ENCODE measurements around the gene PPP1R11.

The PPP1R11 gene

DNA sequence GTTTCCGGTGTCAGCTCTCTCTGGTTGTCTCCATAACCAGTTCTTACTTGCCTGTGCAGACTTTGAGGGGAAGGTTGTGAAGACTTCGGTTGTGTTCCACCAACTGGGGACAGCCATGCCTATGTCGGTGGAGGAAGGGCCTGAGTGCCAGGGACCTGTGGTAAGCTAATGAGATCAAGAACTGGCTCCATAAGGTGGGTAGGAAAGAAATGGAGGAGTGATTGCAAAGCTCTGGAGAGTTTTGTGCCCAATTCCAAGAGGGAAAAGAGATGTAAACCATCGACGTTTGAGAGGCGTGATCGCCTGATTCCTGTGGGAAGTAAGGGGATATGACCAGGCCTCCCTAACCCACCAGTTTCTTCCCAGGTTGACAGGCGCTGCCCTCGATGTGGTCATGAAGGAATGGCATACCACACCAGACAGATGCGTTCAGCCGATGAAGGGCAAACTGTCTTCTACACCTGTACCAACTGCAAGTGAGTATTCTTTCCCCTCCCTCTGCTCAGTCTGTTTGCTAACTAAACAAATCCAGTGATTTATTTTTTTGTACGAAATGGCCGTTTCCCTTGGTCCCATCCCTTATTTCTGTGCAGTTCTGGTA, 5.0 kb upstream of the PPP1R11 start:
- no peak for DNase-seq (ENCODE audit: low spot score)

DNA sequence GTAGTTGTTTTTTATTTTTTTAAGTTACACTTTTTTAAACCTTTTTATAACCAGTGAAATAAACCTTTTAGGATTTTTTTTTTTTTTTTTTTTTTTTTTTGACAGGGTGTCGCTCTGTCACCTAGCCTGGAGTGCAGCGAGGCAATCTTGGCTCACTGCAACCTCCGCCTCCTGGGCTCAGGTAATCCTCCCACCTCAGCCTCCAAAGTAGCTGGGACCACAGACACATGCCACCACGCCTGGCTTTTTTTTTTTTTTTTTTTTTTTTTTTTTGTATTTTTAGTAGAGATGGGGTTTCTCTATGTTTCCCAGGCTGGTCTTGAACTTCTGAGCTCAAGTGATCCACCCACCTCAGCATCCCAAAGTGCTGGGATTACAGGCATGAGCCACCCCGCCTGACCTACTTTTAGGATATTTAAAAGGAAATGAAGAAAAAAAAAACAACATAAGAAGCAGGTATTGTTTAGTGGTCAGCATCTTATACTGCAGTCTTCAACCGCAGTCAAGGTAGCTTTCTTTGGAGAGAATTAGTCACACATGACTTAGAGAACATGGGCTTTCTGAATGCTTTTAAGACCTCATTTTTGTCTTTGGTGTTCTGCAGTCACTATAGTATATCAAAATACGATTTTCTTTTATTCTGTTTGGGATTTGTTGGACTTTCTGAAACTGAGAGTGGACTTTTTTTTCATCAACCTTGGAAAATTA, 4.4 kb upstream of the PPP1R11 start:
- no peak for DNase-seq (ENCODE audit: low spot score)

DNA sequence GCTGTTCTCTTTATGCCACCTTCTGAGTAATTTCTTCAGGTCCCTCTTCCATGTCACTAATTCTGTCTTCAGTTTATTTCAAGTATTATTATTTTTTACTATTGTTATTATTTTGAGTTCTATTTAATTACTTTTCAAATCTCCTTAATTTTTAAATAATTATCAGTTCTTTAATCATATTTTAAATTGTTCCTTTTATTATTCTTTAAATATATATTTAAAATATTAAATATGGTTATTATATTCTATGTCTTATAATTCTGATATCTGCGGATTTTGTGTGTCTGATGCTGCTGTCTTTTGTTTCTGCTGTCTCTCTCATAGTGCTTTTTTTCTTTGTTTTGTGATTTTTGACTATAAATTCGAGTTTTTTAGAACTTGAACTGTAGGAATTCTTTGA, 3.7 kb upstream of the PPP1R11 start:
- no peak for DNase-seq (ENCODE audit: low spot score)

DNA sequence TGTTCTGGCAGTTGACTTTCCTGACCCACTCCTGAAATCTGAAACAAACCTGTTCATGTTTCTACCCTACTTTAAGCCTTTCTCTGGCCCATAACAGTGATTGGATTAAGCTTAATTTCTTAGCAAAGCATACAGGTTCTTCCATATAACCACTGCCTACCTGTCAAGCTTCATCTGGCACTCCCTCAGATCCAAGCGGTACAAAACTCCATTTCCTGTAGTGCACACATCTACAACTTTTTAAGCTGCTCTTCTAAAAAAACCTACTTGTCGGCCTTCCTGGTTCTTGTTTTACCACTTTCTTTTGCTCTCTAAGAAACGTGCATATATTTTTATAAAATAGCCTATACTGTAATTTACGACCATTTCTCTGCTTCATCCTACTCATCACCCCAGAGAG, 916 bp upstream of the PPP1R11 start:
- no peak for DNase-seq (ENCODE audit: low spot score)

DNA sequence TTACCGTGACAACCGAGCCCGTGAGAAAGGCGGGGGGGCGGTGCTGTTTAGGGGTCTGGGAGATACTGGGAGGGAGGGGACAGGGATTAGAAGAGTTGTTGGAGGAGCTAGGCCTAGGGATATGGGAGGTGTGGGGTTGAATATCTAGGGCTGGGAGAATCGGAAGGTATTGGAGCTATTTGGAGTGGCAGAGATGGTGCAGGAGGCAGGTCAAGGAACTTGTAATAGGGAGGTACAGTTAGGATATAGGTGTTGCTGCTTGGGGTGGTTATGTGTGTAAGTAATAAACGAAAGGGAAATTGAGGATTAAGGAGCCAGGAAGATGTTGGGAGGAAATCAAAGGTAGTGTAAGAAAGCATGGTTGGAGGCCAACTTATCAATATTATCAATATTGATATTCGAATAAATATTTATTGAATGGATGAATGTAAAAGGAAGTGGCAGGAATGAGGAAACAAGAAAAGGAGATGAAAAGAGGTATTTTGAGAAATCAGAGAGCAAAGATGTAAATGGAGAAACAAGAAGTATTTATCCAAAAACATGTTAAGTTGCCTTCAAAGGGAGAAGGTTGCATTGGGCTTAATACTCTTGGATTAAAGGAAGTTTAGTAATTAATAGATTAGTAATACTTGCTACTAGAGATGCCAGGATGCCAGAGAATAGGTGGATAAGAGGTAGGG, 602 bp downstream of the PPP1R11 start:
- peak; percentile 80 for DNase-seq (ENCODE audit: low spot score)

DNA sequence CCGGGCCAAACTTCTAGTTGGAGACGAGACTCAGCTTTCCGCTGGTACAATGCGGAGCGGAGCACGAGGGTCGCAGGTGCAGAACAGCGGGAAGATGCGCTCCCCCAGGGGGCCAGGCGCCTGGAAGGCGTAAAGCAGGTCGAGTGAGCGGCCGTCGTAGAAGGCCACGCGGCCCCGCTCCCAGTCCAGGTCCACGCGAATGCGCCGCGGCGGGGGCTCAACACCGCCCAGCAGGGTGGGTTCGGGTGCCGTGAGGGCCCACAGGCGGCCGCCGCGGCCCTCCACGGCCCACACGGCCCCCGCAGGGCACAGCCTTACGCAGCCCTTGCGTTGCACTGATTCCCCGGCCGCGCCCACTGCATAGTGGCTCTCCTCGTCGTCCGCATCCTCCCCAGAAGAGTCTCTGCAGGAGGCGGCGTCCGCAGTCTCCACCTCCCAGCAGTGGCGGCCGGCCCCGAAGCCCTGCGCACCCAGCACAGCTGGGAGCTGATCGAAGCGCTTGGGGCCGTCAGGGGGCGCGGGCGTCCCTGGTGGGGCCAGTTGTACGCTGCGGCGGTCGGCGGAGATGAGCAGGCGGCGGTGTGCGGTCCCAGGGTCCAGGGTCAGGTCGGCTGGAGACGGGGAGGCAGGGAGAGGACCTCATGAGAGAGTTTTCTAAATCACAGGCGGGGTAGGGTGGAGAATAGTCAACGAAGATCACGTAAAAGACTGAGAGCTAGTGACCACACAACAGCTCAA, 4.3 kb downstream of the PPP1R11 start:
- DNase-seq (ENCODE audit: low spot score), result peak; percentile 23

DNA sequence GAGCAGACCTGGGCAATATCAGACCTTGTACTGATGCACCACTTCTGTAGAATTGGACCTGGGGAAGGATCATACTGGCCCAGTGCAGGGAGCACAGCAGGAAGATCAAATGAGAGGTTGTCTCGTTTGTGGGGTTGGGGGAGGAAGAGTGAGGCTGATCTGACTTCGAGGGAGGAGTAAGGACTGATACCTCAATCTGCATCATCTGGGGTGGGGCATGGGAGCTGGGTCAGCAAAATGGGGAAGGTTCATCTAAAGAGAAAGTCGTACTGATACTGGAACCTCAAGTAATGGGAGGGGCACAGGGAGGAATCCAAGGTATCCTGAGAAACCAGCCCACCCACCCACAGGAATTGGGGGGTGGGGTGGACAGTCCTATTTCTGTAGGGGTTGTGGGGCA, 4.9 kb downstream of the PPP1R11 start:
- no peak for DNase-seq (ENCODE audit: low spot score)

DNA sequence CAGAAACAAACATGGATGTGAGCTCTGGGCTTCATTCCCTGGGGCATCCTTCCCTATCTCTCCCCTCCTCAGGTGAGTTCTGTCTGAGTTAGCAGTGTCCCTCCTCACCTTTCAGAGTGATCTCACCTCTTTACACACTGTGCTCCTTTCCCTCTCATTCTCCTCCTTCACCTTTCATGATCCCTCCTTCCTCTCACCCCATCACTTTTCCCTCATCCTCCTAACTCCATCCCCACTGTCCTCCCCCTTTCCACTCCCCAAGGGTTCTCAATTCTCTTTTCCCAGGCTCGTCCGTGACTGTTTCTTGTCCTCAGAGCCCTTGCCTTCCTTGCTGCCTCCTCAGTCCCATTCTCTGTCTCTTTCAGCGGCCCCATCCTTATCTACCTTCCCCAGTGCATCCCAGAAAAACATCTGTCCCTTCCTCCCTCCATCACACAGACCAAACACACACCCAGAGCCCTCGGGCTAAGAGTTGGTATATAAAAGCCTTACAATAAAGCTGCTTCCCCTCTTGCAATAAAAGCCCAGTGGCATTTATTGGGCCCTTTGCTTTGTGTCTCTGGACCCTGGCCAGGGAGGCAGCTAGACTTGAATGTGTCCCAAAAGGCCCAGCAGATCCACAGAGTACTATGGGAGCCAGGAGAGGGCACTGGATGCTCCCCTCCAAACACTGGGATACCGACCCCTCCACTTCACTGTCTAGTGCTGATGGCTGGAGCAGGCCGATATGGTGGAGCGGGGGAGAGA, 6.7 kb downstream of the PPP1R11 start:
- no peak for DNase-seq (ENCODE audit: low spot score)

DNA sequence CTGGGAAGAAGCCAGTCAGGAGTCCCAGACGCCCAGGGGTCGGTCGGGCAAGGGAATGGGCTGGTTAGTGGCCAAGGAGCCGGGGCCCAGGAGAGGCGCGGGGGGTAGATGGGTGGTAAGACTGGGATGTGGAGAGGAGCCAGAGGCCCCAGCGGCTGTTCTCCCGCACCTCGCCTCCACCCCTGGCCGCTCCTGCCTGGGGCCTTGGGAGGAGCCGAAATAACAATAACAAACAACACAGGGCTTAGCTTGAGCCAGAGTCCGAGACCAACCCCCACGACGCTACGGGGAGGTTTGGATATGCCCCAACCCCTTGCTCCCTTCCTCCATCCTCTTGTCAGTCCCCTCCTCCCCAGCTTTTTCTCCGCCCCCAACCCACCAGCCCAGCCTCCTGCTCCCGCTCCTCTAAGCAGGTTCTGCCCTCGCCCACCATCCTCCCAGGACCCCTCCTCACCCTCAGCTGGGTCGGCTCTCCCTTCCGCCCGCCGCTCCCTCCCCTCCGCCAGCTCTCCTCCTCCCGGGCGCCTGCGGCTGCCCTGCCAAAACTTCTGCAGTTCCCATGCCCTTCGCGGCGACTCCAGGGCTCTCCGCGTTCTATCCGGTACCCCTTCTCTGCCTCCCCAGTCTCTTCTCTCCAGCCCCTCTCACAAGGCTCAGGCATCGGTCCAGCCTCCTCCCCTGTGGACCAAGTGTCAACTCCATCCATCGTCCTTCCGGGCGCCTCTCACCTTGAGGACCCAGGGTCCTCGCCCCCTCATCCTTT, 7.5 kb downstream of the PPP1R11 start:
- DNase-seq (ENCODE audit: low spot score), result peak; percentile 67

DNA sequence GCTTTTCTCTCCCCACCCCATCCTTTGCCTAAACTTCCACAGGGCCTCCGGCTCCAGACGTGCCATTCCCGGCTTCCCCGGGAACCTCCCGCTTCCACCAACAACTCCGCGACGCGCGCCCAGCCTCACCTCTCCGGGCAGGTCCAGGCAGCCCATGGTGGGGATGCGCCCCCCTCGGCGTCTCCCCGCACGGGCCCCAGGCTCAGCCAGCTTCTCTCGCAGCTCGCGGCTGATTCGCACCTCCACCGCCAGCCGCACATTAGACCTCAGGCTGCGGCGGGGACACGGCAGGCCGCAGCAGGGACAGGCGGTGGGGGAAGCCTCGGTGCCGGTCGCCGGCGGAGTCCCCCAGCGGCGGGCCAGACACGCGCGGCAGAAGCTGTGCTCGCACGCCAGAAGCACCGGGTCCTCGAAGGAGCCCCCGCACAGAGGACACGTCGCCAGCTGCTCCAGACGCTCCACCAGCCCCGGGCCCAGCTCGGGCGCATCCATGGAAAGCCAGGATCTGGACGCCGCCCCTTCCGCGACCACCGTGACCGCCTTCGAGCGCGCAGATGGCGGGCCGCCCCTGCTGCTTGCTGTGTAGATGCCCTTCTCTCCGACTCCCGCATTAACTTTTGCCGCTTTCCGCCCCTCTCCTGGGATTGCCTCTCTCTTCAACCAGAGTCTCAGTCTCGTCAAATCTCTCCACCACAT, 8.2 kb downstream of the PPP1R11 start, which contains the start of gene RNF39:
Gene RNF39 (minus strand): TSS at position 676 of the 696 bp plus-strand sequence. CDS start 184 bp downstream, at position 492.
- peak; percentile 20 for DNase-seq (ENCODE audit: low spot score)

DNA sequence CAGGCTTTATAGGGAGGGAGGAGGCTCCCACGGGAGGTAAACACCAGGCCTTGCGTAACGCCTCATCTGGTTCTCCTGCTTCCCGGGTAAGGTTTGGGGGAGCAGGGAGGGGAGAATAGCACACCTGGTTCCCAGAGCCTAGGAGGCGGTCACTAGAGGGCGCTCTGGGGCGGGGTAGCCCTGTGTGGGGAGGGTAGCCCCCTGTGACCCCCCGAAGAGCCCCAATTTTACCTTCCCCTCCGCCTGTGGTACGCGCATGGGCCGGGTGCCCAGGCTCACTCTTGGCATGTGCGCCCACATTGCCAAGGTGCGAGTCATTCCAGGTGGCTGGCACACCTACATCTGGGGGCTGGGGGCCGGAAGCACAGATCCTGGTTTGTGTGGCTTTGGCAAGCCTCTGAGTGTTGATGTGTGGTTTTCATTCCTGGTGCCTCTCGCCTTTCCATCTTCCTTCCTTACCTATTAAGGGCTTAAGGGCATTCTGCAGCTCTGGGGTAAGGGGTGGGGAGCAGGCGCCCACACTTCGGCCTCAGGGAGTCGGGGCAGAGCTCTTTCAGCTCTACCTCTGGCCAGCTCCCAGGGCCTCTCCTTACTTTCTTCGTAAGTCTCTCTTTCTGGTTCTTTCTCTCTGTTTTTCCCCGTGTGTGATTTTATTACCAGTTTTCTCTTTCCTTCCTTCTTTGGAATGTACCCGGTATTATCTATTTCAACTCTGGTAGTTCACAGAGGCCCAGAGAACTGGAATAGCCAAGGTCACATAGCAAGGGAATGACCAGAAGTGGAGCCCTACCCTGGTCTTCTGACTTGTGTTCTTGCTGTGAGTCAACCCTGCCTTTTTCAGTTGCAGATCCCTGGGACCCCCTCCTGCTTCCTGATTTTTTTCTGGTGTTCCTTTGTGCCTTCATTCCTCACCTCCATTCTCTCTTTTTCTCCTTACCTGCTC, 9.1 kb downstream of the PPP1R11 start:
- peak; percentile 76 for DNase-seq (ENCODE audit: low spot score)

DNA sequence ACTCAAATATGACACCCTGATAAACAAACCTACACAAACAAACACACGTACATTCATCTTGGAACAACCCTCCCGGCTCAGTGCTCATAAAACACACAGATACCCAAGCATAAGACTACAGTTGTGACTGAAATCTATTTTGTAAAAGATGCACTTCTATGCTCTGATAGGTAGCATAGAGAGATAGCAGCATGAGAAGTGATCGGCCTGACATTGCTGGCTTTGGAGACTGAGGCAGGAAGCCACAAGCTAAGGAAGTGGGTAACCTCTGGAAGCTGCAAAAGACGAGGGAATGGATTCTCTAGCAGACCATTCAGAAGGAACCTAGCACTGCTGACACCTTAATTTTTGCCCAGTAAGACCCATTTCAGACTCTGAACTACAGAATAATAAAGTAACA, 10.2 kb downstream of the PPP1R11 start:
- DNase-seq (ENCODE audit: low spot score), result no peak

DNA sequence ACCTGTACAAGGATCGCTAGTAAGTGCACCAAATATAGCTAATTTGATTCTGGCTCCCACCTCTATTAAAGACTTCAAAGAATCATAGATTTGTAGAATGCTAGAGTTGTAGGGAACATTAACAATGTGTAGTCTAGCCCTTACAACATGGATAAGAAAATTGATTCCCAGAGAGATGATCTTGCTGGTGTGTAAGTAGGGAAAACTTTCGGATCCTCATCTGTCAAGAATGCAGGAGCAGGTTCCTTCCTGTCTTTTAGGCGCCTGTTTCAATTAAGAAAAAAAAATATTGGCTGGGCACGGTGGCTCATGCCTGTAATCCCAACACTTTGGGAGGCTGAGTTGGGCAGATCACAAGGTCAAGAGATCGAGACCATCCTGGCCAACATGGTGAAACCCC, 20.9 kb downstream of the PPP1R11 start:
- no peak for DNase-seq (ENCODE audit: low spot score)

DNA sequence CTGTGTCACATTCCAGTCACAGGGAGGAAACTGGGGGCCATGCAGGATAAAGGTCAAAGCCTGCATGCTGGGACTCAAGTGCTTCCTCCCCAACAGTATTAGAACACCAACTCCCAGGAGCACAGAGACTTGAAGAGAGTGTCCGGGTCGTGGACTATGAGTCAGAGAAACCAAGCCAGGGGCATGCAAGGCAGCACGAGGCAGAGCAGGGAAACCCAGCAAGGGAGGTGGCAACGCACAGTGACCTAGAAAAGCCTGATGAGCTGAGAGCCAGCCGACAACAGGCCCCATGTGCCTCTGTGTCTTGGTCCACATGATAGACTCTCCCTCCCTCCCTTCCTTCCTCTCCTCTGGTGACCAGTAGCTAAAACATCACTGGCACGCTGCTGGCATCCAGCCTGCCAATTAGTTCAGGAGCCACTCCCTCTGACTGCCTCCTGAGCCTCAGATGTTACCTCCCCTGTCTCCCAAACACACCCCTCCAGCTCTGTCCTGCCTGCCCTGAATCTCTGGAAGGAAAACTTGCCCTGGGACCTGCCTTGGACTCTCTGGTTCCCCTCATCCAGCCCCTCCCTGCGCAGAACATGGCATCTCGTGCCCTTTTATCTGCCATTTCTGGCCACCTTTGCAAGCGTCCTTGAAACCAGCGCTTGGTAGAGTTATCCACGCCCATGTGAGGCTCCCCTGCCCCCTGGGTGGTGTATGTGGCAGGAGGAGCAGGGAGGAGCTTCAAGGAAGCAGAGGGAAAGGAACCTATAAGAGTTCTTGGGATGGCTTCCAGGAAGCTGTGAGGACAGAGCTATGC, 24.8 kb downstream of the PPP1R11 start:
- DNase-seq (ENCODE audit: low spot score), result peak; percentile 24

DNA sequence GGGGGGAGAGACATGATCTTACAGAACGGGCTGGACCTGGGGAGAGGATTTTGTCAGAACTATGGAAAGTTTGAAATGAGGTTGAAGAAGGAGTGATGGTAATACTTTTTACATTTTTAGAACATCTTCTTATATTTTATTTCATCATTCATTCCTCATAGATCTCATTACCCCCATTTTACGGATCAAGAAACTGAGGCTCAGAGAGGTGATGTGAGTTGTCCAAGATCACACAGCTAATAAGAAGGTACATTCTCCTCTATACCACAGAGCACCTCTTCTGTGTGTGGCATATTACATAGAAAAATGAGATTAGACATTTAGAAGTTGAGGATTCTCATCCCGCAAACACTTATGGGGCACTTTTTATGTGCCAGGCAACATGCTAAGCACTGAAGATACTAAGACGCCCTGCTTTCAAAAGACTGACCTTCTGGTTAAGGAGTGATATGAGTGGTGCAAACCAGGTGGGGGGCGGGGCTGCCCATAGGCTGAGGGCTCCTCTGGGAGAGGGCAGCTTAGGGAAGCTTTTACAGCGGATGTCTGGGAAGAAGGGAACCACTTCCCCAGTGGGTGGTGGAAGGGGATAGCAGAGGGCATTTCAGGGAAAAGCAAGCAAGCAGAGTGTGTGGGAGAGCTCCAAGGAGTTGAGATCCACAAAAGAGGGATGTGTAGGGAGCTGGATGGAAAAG, 26.0 kb downstream of the PPP1R11 start:
- no peak for DNase-seq (ENCODE audit: low spot score)

DNA sequence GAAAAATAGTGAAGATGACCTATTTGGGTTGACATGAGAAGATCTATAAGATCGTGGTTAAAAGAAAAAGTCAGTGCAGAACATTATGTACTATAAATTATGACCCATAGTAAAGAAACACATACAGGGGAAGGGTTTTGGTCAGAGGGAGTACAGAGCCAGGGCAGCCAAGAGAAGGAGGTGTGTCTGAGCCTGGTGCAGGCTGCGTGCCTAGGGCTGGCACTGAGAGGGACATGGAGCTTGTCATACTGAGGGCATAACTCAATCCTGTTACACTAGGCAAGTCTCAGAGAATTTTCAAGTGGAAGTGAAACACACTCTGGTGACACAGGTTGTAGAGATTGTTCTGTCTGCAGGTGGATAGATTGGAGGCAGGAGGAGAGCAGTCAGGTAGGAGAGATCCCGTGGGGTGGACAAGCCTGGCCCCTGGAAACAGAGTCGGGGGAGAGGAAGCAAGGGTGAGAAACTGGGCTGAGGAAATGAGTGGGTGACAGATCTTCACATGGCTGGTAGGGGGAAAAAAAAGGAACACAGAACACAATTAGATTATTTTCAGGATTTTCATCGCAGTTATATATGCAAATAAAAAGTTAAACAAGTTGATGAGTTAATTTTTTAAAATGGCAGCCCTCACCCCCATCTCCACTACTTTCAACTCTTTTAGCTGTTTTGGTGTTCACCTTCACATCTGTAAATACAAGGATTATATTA, 27.1 kb downstream of the PPP1R11 start:
- DNase-seq (ENCODE audit: low spot score), result no peak

DNA sequence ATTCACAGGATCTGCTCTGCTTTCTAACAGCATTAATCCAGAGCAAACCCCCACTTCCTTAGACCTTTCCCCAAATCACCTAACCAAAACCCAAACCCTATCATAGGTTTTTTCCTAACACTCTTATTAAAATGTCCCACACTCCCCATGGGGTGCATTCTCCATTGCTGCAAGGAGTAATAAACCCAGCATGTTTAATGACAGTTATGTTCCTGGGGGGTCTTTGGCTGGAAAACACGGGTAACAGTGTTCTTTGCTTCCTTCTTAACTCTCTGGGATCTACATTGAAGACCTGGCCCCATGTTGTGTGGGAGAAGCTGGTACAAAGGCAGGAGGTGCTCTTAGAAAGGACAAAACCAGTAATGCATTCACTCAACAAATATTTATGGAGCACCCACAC, 29.8 kb downstream of the PPP1R11 start:
- DNase-seq (ENCODE audit: low spot score), result no peak
